NCI-H2107 (cell line): Measurements from ENCODE around the gene SIGLEC5.
A peak's percentile ranks its signal among the peaks of the same experiment; 100 is the strongest.

Experiments
- DNase-seq: peaks from one replicate; lab custom pipeline; 2025; lab: John Stamatoyannopoulos, UW

The SIGLEC5 gene

DNA sequence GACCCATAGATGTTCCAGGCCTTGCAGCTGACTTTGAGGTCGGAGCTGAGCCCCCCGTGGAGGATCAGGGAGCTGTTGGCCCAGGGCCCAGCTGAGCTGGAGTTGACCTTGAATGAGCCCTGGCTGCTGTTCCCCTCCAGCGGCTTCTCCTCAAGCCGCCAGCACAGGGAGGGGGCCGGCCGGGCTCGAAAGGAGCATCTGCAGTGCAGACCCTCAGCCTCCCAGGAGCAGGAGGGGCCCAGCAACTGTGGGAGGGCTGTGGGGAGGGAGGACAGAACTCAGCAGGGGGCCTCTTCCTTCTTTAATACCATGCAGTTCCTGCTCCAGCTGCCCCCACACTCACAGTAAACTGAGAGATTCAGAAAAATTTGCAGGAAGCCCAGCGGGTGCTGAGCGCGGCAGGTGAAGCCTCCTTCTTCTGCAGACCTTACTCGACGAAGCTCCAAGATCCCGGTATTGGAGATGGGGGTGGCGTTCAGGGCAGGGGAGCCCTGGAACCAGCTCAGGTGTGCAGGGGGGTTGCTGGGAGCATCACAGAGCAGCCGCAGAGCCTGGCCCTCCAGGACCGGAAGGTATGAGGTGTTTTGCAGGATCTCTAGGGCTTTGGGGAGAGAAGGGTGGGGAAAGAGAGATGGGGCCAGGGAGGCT is 2.6 kb downstream of the SIGLEC5 start:
- DNase-seq, result no peak

DNA sequence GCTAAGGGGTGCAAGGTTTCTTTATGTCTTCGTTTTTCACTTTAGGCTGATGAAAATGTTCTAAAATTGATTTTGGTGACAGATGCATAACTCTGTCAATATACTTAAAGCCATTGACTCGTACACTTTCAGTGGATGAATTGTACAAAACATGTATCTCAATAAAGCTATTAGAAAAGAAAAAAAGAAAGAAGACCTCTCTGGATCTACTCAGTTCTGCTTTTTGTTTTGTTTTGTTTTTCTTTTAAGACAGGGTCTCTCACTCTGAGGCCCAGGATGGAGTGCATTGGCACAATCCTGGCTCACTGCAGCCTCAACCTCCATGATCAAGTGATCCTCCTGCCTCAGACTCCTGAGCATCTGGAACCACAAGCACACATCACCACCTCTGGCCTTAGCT is 3.5 kb downstream of the SIGLEC5 start:
- DNase-seq, result no peak

DNA sequence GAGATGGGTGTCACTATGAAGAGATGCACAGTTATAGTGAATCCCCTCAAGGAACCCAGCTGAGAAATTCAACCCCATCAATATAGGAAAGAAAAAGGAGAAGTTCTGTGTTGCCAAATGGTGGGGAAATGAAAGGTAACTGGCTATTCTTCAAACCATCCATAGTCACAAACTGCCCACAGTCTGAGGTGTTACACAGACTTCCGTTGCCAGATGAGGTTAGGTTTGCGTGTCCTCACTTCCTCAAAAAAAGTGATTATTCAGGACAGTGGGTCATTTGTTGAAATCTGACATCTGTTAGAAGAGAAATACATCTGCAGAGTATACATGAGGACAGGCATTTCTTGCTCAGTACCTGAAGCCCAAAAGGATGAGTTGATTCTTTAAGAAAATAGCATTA is 9.0 kb downstream of the SIGLEC5 start:
- DNase-seq, result no peak

DNA sequence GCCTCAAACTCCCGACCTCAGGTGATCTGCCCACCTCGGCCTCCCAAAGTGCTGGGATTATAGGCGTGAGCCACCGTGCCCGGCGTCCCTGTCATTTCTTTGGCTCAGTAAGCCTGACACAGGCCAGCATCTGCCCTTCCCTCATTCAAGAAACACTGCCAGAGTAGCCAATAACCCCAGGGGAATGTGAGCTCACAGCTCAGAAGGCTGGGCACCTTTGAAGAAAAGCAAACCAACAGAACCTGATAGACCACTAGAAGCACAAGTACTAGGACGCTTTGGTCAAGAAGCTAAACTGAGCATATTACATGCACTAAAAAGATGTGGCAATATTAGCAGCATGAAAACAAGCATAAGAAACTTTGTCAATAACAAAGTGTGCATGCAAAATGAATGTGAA is 14.2 kb downstream of the SIGLEC5 start:
- no peak for DNase-seq

DNA sequence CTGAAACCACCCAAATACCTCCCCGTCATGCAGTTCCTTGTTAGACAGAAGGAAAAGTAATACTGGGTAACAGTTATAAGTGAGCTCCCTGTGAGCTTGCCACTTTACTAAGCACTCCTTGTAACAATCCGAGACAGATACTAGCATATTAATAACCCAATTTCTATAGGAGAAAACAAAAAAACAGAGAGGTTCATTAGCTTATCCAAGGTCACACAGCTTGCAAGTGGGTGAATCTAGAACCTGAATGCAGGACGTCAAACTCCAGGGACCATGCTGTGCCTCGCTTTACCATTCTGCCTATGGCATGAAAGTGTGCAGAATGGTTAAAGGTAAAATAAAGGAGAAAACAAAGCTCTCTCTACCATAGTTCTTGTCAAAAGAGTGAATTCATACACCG is 15.4 kb downstream of the SIGLEC5 start:
- DNase-seq, result no peak

DNA sequence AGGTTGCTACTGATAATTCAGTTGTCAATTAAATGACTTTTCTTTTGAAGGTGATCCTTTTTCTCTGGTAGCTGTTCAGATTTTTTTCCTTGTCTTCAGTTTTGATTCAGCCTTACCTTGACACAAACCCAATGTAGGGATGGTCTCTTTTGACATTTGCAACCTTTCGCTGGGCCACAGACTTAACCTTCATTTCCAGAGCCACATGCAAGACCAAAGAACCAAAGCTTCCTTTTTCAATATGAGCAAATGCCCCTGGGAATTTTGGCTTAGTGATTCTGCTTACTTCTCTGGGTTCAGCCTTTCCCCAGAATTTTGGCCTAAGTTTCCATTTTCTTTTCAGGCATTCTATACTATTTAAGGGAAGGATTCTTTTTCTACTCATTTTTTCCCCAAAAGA is 19.6 kb downstream of the SIGLEC5 start:
- DNase-seq, result no peak

DNA sequence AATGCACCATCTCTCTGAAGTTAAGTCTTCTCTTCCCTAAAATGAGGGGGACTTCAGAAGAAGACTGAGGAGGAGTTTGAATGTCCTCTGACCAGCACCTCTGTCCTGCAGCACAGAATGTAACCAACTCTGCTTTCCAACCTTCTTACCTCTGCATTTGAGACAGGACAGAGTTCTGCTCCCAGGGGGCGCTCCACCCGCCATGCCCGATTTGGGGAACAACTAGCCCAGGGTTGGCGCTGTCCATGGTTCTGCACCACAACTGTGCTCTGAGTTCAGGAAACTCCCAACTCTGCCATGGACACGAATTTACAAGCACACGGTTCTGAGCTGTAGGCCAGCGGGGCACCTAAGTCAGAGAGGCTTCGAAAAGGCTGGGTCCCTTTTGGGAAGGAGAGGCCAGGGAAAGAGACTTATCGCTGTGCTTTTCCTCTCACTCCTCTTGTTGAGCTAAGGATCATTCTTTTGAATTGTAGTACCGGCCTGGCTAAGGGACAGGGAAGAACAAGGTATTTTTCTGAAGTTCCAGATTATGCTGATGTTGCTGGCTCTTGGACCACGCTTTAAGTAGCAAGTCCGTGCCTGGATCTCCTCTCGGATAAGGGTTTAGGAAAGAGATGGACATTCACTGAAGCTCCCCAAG is 22.2 kb downstream of the SIGLEC5 start:
- DNase-seq, result no peak

DNA sequence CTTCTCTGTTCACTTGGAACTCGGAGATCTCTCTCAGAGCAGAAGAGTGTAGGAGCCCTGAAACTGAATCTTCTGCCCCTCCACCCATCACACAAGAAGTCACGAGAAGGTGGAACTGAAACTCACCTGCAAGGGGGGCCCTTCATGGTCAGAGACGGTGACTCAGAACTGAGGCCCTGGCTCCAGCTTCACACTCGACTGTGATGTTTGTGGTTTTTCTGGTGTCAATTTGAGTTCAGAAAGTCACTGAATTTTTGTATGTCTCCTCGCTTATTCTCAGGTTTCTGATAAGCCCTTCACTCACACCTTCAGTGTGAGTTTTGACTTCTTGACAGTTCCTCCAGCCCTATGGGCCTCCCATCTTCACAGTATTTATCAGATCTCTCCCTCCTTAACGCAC is 23.1 kb downstream of the SIGLEC5 start:
- no peak for DNase-seq

DNA sequence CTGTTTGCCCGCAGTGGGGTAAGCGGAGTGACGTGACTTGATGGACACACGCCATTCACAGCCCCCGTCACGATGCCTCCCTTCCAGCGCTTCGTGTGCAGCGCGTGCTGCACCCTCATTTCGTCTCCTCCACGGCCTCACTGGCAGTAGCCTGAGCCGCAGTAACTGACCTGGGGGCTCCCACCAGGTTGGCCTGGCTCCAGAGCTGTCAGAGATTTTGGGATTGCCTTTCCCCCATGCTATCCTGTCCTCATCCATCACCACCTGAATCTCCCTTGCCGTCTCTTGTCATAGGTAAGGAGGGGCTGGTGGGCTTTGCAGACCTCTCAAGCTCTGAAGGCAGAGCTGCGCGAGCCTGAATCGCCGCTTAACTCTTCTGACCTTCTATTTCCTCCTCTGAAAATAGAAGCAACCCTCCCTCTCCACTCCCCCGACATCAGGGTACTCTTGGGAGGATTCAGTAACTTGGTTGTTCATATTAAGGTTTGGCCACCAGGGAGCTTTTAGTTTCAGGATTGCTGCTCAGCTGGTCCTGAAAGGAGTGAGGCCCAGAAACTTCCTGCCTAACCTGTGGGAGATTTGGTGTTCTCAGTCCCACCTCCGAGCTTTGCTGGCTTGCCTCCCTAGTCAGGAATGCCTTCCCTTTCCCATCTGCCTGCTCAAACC is 27.9 kb downstream of the SIGLEC5 start:
- no peak for DNase-seq

DNA sequence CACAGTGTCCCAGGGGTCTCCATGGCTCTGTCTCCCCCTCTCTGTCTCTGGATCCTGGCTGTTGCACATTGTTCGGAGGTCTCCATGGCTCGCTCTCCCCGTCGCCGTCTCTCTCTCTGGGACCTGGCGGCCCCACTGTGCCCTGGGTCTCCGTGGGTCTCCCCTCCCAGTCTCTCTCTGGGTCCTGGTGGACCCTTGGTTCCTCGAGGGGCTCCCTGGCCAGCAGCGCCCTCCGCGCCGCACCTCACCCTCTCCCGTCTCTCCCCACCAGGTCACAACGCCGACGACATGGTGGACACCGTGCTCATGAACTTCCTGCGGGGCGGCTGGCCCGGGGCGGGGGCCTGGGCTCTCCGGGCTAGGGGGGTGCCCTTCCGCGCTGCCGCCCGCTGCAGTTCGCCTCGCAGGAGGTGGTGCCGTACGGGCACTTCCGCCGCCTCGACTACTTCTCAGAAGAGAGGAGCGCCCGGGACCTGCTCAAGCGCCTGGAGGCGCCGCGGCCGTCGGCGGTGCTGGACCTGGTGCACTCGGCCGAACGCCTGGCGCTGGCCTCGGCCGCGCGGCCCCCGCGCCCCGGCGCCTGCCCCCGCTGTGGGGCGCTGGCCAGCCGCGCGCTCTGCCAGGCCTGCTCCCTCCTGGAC is 29.1 kb downstream of the SIGLEC5 start:
- DNase-seq, result no peak

DNA sequence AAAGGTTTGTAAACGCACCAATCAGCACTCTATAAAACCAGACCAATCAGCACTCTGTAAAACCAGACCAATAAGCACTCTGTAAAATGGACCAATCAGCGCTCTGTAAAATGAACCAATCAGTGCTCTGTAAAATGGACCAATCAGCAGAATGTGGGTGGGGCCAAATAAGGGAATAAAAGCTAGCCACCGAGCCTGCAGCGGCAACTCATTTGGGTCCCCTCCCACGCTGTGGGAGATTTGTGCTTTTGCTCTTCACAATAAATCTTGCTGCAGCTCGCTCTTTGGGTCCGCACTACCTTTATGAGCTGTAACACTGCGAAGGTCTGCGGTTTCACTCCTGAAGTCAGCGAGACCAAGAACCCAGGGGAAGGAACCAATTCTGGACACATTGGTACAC is 31.1 kb downstream of the SIGLEC5 start:
- no peak for DNase-seq

DNA sequence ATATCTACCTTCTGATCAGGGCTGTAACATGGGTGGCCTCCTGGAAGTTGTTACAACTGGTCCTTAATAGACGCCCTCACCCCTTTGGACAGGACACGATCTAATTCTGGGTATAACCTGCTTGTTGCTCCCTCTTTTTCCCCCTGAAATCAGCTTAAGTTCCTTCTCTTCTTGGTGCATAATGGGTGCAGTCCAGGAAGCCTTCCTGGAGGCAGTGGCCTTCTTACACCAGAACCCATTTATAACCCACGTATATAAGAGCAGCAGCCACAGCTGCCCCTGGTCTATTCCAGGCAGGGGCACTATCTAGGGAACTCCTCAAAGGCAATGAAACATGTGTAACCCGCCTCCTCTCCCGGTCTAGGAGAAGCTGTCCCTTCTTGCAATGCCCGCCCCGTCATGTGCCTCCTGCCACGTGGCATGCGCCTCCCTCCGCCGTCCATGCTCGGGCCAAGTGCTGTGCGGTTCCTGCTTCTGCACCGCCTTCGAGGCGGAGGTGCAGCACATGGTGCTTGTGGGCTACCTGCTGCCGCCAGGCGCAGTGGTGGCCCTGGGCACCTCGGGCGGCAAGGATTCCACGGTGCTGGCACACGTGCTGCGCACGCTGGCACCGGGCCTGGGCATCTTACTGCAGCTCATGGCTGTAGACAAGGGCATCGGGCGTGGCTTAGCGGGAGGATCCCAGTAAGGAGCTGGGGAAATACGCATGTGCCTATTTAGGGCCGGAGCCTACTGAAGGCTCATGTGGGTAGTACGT is 31.9 kb downstream of the SIGLEC5 start:
- DNase-seq, result no peak

DNA sequence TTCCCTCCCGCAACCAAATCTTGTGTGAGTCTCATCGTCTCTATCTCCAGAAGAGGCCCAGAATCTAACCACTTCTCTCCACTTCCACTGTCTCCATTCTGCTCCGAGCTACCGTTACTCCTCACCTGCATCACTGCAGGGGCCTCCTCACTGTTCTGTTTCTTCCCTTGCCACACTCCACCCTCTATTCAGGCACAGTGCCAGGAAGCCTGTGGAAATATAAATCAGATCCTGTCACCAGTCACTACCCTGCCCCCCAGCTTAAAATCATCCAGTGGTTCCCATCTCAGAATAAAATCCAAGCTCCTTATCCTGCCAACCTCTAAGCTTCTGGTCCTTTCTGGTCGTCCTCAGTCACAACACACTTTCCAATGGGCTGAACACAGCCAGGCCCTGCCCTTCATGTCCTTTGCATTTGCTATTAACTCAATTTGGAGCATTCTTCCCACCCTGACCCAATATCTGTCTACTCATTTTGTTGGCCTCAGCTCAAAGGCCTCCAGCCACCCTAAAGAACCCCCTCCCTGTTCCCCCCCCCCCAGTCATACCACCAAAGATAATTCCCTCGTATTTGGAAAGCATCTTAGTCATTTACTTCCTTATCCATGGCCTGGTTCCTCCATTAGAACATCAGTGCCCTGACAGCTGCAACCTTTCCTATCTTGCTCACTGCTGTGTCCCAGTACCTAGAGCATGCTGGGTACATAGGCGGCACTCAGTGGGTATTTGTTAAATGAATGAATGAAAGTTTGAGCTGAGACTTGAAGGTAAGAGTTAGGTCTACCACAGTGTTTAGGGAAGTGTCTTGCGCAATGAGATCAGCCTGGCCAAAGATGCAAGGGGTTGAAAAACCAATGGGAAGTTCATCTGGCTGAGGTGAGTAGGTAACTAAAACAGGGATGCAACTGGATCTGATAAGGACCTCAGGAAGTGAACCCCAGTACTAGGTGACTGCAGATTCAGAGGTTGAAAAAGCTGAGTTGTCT is 34.7 kb downstream of the SIGLEC5 start:
- no peak for DNase-seq

DNA sequence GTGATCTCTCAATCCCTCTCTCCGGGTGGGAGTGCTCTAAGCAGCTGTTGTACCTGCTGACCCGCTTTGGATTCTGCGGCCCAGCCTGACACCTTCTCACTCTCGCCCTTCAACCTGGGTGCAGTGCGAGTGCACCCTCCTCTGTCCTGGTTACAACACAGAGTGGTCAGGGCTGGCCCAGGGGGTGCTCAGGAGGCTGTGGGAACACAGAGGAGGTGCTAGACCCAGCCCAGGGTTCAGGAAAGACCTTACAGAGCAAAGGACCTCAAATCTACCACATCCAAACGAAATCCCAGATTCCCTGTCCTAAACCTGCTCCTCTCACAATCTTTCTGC is 35.5 kb downstream of the SIGLEC5 start:
- no peak for DNase-seq

DNA sequence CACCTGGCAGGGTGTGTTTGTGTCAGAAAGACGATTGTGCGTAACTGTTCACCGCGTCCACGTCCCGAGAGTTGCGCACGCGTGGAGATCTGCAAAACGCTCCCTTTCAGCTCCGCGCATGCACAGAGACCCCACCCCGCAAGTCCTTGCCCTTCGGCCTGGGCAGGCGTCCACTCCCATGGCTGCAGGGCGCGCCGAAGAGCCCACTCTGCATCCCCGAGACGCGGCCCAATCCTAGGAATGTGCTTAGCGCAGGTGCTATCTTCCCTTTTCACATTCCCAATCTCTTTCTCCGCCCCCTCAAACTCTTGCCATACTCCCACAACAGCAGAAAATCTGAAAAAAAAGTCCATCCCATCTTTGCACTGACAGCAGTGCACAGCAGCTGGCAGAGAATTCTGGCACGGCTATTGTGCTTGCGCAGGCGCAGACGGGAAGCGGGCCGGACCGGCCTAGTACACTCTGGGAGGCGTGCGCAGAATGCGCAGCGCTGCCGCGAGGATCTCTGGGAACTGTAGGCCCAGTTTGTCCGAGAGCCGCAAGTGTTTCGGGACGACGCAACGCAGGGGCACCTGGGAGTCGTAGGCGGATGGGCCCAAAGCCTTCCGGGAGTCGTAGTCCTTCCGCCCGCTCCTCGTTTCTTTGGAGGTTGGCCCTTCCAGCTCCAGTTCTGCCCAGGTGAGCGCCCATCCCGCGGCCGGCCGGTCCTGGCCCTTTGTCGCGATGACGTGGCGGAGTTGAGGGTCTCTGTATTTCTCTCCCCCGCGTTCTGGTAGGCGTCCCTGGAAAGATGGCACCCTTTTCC is 36.0 kb downstream of the SIGLEC5 start:
- DNase-seq, result peak; percentile 79

DNA sequence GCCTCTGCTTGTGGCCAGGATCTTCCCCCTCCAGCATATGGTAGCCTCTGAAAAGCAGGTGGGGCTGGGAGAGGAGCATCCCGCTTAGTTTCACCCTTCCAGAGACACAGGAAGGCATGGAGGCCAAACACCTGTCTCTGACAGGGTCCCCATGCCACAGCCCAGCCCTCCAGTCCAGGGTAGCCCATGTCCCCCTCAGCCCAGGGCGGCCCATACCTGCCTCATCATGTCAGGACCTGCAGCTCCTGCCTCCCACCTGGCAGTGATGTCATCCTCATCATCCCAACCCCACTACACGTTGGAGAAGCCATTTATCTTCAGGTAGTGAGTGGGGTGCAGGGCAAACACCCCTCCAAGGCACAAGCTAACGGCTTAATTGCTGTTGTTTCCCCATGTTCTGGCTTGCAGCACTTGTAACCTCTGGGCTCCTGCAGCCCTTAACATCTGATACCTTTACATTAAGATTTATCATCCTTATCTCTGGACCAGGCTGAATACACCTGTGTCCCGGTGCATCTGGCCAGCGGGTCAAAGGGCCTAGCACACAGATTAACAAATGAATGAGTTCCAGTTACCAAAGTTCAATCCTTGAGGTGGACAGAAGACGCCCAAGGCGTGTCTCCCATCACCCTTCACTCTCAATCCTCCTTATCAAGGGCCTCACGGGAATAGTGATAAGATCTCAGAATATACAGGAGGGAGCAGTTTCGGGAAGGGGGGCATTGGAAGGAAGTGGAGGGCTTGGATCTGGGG is 36.9 kb downstream of the SIGLEC5 start:
- DNase-seq, result no peak

DNA sequence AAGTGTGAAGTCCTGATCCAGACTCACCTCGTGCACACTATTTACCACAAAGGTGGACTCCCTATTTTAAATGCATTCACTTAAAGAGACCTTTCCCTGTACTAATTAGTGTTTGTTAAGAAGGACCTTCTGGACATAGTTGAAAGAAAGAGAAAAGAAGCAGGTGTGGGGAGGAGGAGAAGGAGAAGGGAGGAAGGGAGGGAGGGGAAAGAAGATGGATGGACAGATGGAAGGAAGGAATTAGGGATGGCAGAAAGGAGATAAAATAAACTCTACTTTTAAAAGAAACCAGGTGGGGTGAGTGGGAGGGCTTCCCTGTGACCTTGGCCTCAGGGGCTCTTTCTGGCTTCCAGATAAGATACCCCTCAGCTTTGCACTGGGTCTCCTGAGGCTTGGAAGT is 37.7 kb downstream of the SIGLEC5 start:
- DNase-seq, result no peak

DNA sequence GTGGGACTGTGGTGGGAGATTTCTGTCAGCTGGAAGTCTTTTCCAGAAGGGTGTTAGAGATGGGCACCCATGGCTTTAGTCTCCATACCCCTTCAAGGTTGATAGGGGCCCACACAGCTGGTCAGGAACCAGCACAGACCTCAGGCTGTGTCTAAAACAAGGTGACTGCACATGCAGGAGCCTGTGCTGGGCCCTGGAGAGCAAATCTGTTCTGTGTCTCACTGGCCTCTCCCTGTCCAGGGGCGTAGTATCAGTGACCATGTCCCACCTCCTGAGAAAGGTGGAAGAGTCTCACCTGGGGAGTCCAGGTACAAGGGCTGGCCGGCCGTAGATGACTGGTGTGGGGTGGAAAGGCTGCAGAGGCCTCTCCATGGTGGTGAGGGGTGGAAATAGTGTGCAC is 39.8 kb downstream of the SIGLEC5 start:
- no peak for DNase-seq

DNA sequence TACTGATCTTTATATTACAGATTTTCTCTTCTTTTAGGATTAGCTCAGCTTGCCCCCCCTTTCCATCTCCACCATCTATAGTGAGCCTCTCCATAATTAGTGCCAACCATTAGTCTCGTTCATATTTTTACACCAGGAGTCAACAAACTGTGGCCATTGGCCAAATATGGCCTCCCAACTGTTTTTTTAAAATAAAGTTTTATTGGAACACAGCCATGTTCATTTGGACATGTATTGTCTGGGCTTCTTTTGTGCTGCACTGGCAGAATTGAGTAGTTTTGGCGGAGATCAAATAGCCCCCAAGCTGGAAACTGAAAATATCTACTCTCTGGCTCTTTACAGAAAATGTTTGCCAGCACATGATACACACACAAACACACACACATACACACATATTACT is 40.7 kb downstream of the SIGLEC5 start:
- no peak for DNase-seq
